KG1 (cell line): Measurements from ENCODE around the gene STK36.

Experiments used
- DNase-seq: peaks from one replicate; lab custom pipeline; 2025; lab: John Stamatoyannopoulos, UW

Gene STK36

GRCh38 chr2:218719457-218719856 lies 47.6 kb downstream of the STK36 start:
- no peak for DNase-seq

GRCh38 chr2:218720048-218721041 lies 48.5 kb downstream of the STK36 start:
- no peak for DNase-seq

GRCh38 chr2:218721488-218721887 lies 49.6 kb downstream of the STK36 start:
- no peak for DNase-seq

GRCh38 chr2:218721934-218722333 lies 50.0 kb downstream of the STK36 start:
- DNase-seq = no peak

- no peak for DNase-seq
These were observed 50.5 kb downstream of the STK36 start for GRCh38 chr2:218722419-218722818.

GRCh38 chr2:218722876-218723785 lies 51.2 kb downstream of the STK36 start:
- no peak for DNase-seq

GRCh38 chr2:218726004-218726574 lies 54.2 kb downstream of the STK36 start:
- no peak for DNase-seq

- DNase-seq = no peak
These were observed 55.7 kb downstream of the STK36 start for GRCh38 chr2:218727502-218728165.

GRCh38 chr2:218729640-218730039 lies 57.8 kb downstream of the STK36 start:
- DNase-seq = no peak

GRCh38 chr2:218732052-218732760 lies 60.3 kb downstream of the STK36 start:
- no peak for DNase-seq

- DNase-seq = no peak
These were observed 60.9 kb downstream of the STK36 start for GRCh38 chr2:218732761-218733158.

- DNase-seq = no peak
These were observed 61.5 kb downstream of the STK36 start for GRCh38 chr2:218733171-218734021.

GRCh38 chr2:218734190-218734975 lies 62.5 kb downstream of the STK36 start:
- no peak for DNase-seq

- DNase-seq = no peak
These were observed 64.6 kb downstream of the STK36 start for GRCh38 chr2:218736531-218736930.

GRCh38 chr2:218743068-218743467 lies 71.2 kb downstream of the STK36 start:
- no peak for DNase-seq

GRCh38 chr2:218744615-218745014 lies 72.7 kb downstream of the STK36 start:
- DNase-seq = no peak

GRCh38 chr2:218745160-218745558 lies 73.3 kb downstream of the STK36 start:
- DNase-seq = peak; percentile 24

- DNase-seq = no peak
These were observed 73.9 kb downstream of the STK36 start for GRCh38 chr2:218745559-218746469.
